Mononuclear cell (primary cell): ENCODE results near the gene SYNJ1. TPM values are rescaled to one million over a fixed set of nuclear protein-coding genes. Genes with fewer than 3 reads are reported as not detected.
"Not testable (repeated sequence)": the region's sequence is repeated elsewhere in the genome, so short reads cannot be mapped to it uniquely, and the experiment has no call there.

Experiments used
- H3K27me3 ChIP-seq: 2 replicates; pipeline ENCODE4 v1.6.0; 2011; ENCODE audit warnings: low read length, control low read depth; ENCODE audit not compliant: insufficient read depth
- H3K4me1 ChIP-seq: 2 replicates; pipeline ENCODE4 v1.5.1; 2011; ENCODE audit warnings: mild to moderate bottlenecking, low read length, control low read depth; ENCODE audit not compliant: insufficient read depth
- H3K4me3 ChIP-seq: 2 replicates; pipeline ENCODE4 v1.5.1; 2011; ENCODE audit warnings: mild to moderate bottlenecking, low read length, moderate library complexity
- H3K9me3 ChIP-seq: 2 replicates; pipeline ENCODE4 v1.5.1; 2011; ENCODE audit warnings: low read depth, mild to moderate bottlenecking, control low read depth, low read length
- total RNA-seq: library from RNA; depleted of rRNA; stranded (reverse); fragments of >200 nt; gene quantifications from one replicate; pipeline ENCODE4 v1.2.3, GENCODE V29; 2012

SYNJ1 gene
- 10.7 TPM for total RNA-seq

- Histone ChIP-seq H3K27me3 (no peaks in the 10 kb centered on the region), H3K4me3 (peak within 1 kb of the TSS; percentile 90), H3K4me1 (peaks cover 35% of the 10 kb centered on the region)
Measured at GRCh38 chr21:32727687-32728455, at the start of gene SYNJ1. Gene SYNJ1 (minus strand): TSS chr21:32728013. CDS start chr21:32726895, 1,118 bp downstream.

GRCh38 chr21:32777269-32777668 lies 49.5 kb upstream of the SYNJ1 start:
- H3K4me1 ChIP-seq, result peaks cover 15% of the 10 kb centered on the region
- H3K9me3 ChIP-seq, result no peaks in the 10 kb centered on the region
- no peak overlapping the region for H3K4me3 ChIP-seq
- H3K27me3 ChIP-seq, result no peaks in the 10 kb centered on the region

More at GRCh38 chr21:32727687-32728455, at the start of gene SYNJ1:
- H3K9me3 ChIP-seq, result no peaks in the 10 kb centered on the region

GRCh38 chr21:32776743-32777142 lies 48.9 kb upstream of the SYNJ1 start:
- H3K4me1 ChIP-seq, result peaks cover 15% of the 10 kb centered on the region

GRCh38 chr21:32773048-32773344 lies 45.2 kb upstream of the SYNJ1 start:
- H3K27me3 ChIP-seq, H3K4me3 ChIP-seq, H3K9me3 ChIP-seq: not testable (repeated sequence)
- peaks cover 24% of the 10 kb centered on the region for H3K4me1 ChIP-seq

More at GRCh38 chr21:32776743-32777142, 48.9 kb upstream of the SYNJ1 start:
- Histone ChIP-seq H3K4me3 (no peak overlapping the region), H3K27me3 (no peaks in the 10 kb centered on the region), H3K9me3 (no peaks in the 10 kb centered on the region)

- Histone ChIP-seq H3K4me1 (peaks cover 24% of the 10 kb centered on the region), H3K27me3 (no peaks in the 10 kb centered on the region), H3K4me3 (peak overlapping the region; percentile 75), H3K9me3 (no peaks in the 10 kb centered on the region)
Measured at GRCh38 chr21:32772281-32773047, 44.7 kb upstream of the SYNJ1 start.

GRCh38 chr21:32770871-32771523 lies 43.2 kb upstream of the SYNJ1 start:
- no peaks in the 10 kb centered on the region for H3K27me3 ChIP-seq
- H3K9me3 ChIP-seq, result no peaks in the 10 kb centered on the region
- H3K4me3 ChIP-seq, result peak overlapping the region; percentile 75
- peaks cover 30% of the 10 kb centered on the region for H3K4me1 ChIP-seq

- no peak overlapping the region for H3K4me3 ChIP-seq
- peaks cover 30% of the 10 kb centered on the region for H3K4me1 ChIP-seq
- no peaks in the 10 kb centered on the region for H3K27me3 ChIP-seq
- no peaks in the 10 kb centered on the region for H3K9me3 ChIP-seq
Measured at GRCh38 chr21:32768530-32768929, 40.7 kb upstream of the SYNJ1 start.

GRCh38 chr21:32765058-32765457 lies 37.2 kb upstream of the SYNJ1 start:
- Histone ChIP-seq H3K27me3 (no peaks in the 10 kb centered on the region), H3K9me3 (no peaks in the 10 kb centered on the region), H3K4me3 (no peak overlapping the region), H3K4me1 (peaks cover 13% of the 10 kb centered on the region)

GRCh38 chr21:32764186-32764585 lies 36.4 kb upstream of the SYNJ1 start:
- Histone ChIP-seq H3K27me3 (no peaks in the 10 kb centered on the region), H3K4me3 (no peak overlapping the region), H3K4me1 (peaks cover 7% of the 10 kb centered on the region), H3K9me3 (no peaks in the 10 kb centered on the region)

GRCh38 chr21:32757804-32758203 lies 30.0 kb upstream of the SYNJ1 start:
- H3K4me1 ChIP-seq, result no peaks in the 10 kb centered on the region
- H3K9me3 ChIP-seq, result no peaks in the 10 kb centered on the region
- no peak overlapping the region for H3K4me3 ChIP-seq
- no peaks in the 10 kb centered on the region for H3K27me3 ChIP-seq

GRCh38 chr21:32756096-32756495 lies 28.3 kb upstream of the SYNJ1 start:
- Histone ChIP-seq H3K4me3 (no peak overlapping the region), H3K27me3 (no peaks in the 10 kb centered on the region), H3K4me1 (no peaks in the 10 kb centered on the region), H3K9me3 (no peaks in the 10 kb centered on the region)

- H3K4me3 ChIP-seq, result no peak overlapping the region
- H3K9me3 ChIP-seq, result no peaks in the 10 kb centered on the region
Measured at GRCh38 chr21:32753818-32754585, 26.2 kb upstream of the SYNJ1 start.

GRCh38 chr21:32750405-32750804 lies 22.6 kb upstream of the SYNJ1 start:
- Histone ChIP-seq H3K4me1 (no peaks in the 10 kb centered on the region), H3K4me3 (no peak overlapping the region), H3K9me3 (no peaks in the 10 kb centered on the region), H3K27me3 (no peaks in the 10 kb centered on the region)

More at GRCh38 chr21:32753818-32754585, 26.2 kb upstream of the SYNJ1 start:
- Histone ChIP-seq H3K27me3 (no peaks in the 10 kb centered on the region), H3K4me1 (no peaks in the 10 kb centered on the region)

GRCh38 chr21:32749662-32750061 lies 21.8 kb upstream of the SYNJ1 start:
- no peaks in the 10 kb centered on the region for H3K9me3 ChIP-seq
- no peak overlapping the region for H3K4me3 ChIP-seq
- no peaks in the 10 kb centered on the region for H3K27me3 ChIP-seq
- H3K4me1 ChIP-seq, result no peaks in the 10 kb centered on the region

- H3K4me3 ChIP-seq, result no peak overlapping the region
- H3K27me3 ChIP-seq, result no peaks in the 10 kb centered on the region
- H3K9me3 ChIP-seq, result no peaks in the 10 kb centered on the region
- H3K4me1 ChIP-seq, result no peaks in the 10 kb centered on the region
Measured at GRCh38 chr21:32748529-32748928, 20.7 kb upstream of the SYNJ1 start.
